K562 (cell line): ENCODE measurements around the gene CTDSPL. TPM values are rescaled to one million over a fixed set of nuclear protein-coding genes. Genes with fewer than 3 reads are reported as not detected.
A peak's percentile ranks its signal among the peaks of the same experiment; 100 is the strongest.

Source experiments
- ARNT ChIP-seq, 2 experiments: fragments of 450-650 bp; IDR thresholded peaks; 2 replicates each; pipeline ENCODE4 v1.6.1; 2016; ENCODE audit warnings: mild to moderate bottlenecking in 1 of 2
- BRD9 ChIP-seq: fragments of 450-650 bp; IDR thresholded peaks from 2 replicates; pipeline ENCODE4 v1.6.1; 2018; ENCODE audit warnings: low read depth; ENCODE audit not compliant: partially characterized antibody
- DNMT1 ChIP-seq: fragments of 450-650 bp; IDR thresholded peaks from 2 replicates; pipeline ENCODE4 v1.6.1; 2016; ENCODE audit warnings: antibody characterized with exemption, mild to moderate bottlenecking
- ETV1 ChIP-seq: fragments of 450-650 bp; conservative IDR thresholded peaks from 2 replicates; pipeline ENCODE4 v1.6.1; 2016; ENCODE audit warnings: missing genetic modification characterization, control low read depth, low read depth, missing compliant biosample characterization
- FOXP1 ChIP-seq: sonication (generic); formaldehyde crosslinking; IDR thresholded peaks from 2 replicates; pipeline ENCODE4 v1.8.0; 2022; ENCODE audit warnings: mild to moderate bottlenecking, missing genetic modification reagents
- HNRNPL ChIP-seq: fragments of 200-400 bp; formaldehyde crosslinking; IDR thresholded peaks from 2 replicates; pipeline ENCODE4 v1.6.1; 2017; ENCODE audit warnings: low read depth, mild to moderate bottlenecking, low read length
- JUN ChIP-seq, 2 experiments: sonication (generic) in 1 of 2; formaldehyde crosslinking in 1 of 2; IDR thresholded peaks; 2 replicates each; pipeline versions ENCODE4 v1.6.1 to v1.8.0; 2012 to 2022; ENCODE audit warnings: borderline replicate concordance in 2 of 2, mild to moderate bottlenecking in 2 of 2, improper control_type of control experiment in 1 of 2, low read depth in 1 of 2, low read length in 1 of 2, missing genetic modification reagents in 1 of 2
- MAZ ChIP-seq, 2 experiments: fragments of 450-650 bp in 1 of 2; sonication (generic) in 1 of 2; formaldehyde crosslinking; IDR thresholded peaks in 1 of 2; conservative IDR thresholded peaks in 1 of 2; 2 replicates each; pipeline versions ENCODE4 v1.4.0 to v1.5.0; 2020; ENCODE audit warnings: mild to moderate bottlenecking in 1 of 2, missing genetic modification reagents in 1 of 2
- MBD2 ChIP-seq: sonication (generic); IDR thresholded peaks from 2 replicates; pipeline ENCODE4 v1.6.1; 2016; ENCODE audit warnings: low read depth, borderline replicate concordance
- NONO ChIP-seq, 2 experiments: fragments of 200-400 bp in 1 of 2; fragments of 450-650 bp in 1 of 2; formaldehyde crosslinking in 1 of 2; IDR thresholded peaks; 2 replicates each; pipeline ENCODE4 v1.6.1; 2017; ENCODE audit warnings: low read depth in 2 of 2, mild to moderate bottlenecking in 2 of 2, moderate library complexity in 2 of 2, low read length in 1 of 2
- NR2C1 ChIP-seq, 2 experiments: fragments of 450-650 bp; IDR thresholded peaks; 2 replicates each; pipeline ENCODE4 v1.6.1; 2017; ENCODE audit warnings: mild to moderate bottlenecking in 2 of 2, antibody characterized with exemption in 1 of 2, inconsistent platforms in 1 of 2, missing compliant biosample characterization in 1 of 2, missing genetic modification characterization in 1 of 2
- PHB ChIP-seq: fragments of 250-450 bp; sonication (Bioruptor Pico); IDR thresholded peaks from 2 replicates; pipeline ENCODE4 v1.5.0; 2021
- PRMT5 ChIP-seq: sonication (generic); formaldehyde crosslinking; IDR thresholded peaks from 2 replicates; pipeline ENCODE4 v1.5.0; 2020; ENCODE audit warnings: missing genetic modification reagents
- RBM17 ChIP-seq: fragments of 200-400 bp; formaldehyde crosslinking; IDR thresholded peaks from 2 replicates; pipeline ENCODE4 v1.6.1; 2017; ENCODE audit warnings: low read depth, mild to moderate bottlenecking, low read length, borderline replicate concordance
- RBM34 ChIP-seq: fragments of 200-400 bp; formaldehyde crosslinking; IDR thresholded peaks from 2 replicates; pipeline ENCODE4 v1.6.1; 2018; ENCODE audit warnings: low read length, borderline replicate concordance; ENCODE audit not compliant: insufficient read depth
- TEAD4 ChIP-seq, 2 experiments: sonication (generic) in 1 of 2; formaldehyde crosslinking in 1 of 2; IDR thresholded peaks; 2 replicates each; pipeline versions ENCODE4 v1.6.1 to v1.8.0; 2012 to 2022; ENCODE audit warnings: borderline replicate concordance in 1 of 2, inconsistent platforms in 1 of 2, low read length in 1 of 2, mild to moderate bottlenecking in 1 of 2, missing genetic modification reagents in 1 of 2
- ZFP30 ChIP-seq: fragments of 250-450 bp; sonication (Bioruptor Pico); IDR thresholded peaks from 2 replicates; pipeline ENCODE4 v1.8.0; 2022; ENCODE audit warnings: moderate library complexity, mild to moderate bottlenecking, inconsistent platforms, borderline replicate concordance
- ZNF12 ChIP-seq: sonication (generic); formaldehyde crosslinking; IDR thresholded peaks from 2 replicates; pipeline ENCODE4 v1.4.0; 2020; ENCODE audit warnings: mild to moderate bottlenecking, missing genetic modification reagents
- ZNF133 ChIP-seq: fragments of 250-450 bp; sonication (Bioruptor Pico); IDR thresholded peaks from 2 replicates; pipeline ENCODE4 v1.4.0; 2020; ENCODE audit warnings: mild to moderate bottlenecking
- ZNF282 ChIP-seq: sonication (generic); formaldehyde crosslinking; IDR thresholded peaks from 2 replicates; pipeline ENCODE4 v1.8.1; 2023; ENCODE audit warnings: missing genetic modification reagents
- polyA plus RNA-seq, 8 experiments: library from polyadenylated mRNA; depleted of rRNA in 4 of 8; stranded (reverse) in 5 of 8; unstranded in 3 of 8; fragments of >200 nt; fragmentation: Nextera tagmentation in 2 of 8; fragmentation: Illumina TruSeq in 1 of 8; extraction: Ambion mirVana in 2 of 8; extraction: Trizol in 1 of 8; gene quantifications; 2 replicates each; pipeline versions ENCODE4 v1.2.1 to v1.2.3, GENCODE V29; 2011 to 2014; ENCODE audit warnings: inconsistent platforms in 1 of 8, missing spikeins in 1 of 8
- total RNA-seq, 7 experiments: library from RNA; depleted of rRNA in 6 of 7; stranded (reverse); fragments of >200 nt in 6 of 7; fragmentation: Illumina TruSeq in 2 of 7; extraction: Trizol in 2 of 7; gene quantifications; 2 replicates each; pipeline versions ENCODE4 v1.2.1 to v1.2.3, GENCODE V29; 2011 to 2021; ENCODE audit warnings: low replicate concordance in 1 of 7
- TF ChIP-seq, protein P1 (sequence below): fragments of 250-450 bp; sonication (Bioruptor Pico); IDR thresholded peaks from 2 replicates; pipeline ENCODE4 v1.4.0; 2020; ENCODE audit warnings: mild to moderate bottlenecking, moderate library complexity
- TF ChIP-seq, protein P2 (sequence below): sonication (generic); formaldehyde crosslinking; IDR thresholded peaks from 2 replicates; pipeline ENCODE4 v1.8.1; 2023; ENCODE audit warnings: mild to moderate bottlenecking, missing genetic modification reagents
- TF ChIP-seq, protein P3 (sequence below): fragments of 450-650 bp; formaldehyde crosslinking; IDR thresholded peaks from 2 replicates; pipeline ENCODE4 v1.4.0; 2022; ENCODE audit warnings: mild to moderate bottlenecking, moderate library complexity

Gene CTDSPL
- total and polyA plus RNA-seq, 9 of the 15 experiments (the other 6 are each of a cell fraction or from before 2014, with no cell fraction given): 5.1 to 19.3 (median 11.3) TPM

DNA sequence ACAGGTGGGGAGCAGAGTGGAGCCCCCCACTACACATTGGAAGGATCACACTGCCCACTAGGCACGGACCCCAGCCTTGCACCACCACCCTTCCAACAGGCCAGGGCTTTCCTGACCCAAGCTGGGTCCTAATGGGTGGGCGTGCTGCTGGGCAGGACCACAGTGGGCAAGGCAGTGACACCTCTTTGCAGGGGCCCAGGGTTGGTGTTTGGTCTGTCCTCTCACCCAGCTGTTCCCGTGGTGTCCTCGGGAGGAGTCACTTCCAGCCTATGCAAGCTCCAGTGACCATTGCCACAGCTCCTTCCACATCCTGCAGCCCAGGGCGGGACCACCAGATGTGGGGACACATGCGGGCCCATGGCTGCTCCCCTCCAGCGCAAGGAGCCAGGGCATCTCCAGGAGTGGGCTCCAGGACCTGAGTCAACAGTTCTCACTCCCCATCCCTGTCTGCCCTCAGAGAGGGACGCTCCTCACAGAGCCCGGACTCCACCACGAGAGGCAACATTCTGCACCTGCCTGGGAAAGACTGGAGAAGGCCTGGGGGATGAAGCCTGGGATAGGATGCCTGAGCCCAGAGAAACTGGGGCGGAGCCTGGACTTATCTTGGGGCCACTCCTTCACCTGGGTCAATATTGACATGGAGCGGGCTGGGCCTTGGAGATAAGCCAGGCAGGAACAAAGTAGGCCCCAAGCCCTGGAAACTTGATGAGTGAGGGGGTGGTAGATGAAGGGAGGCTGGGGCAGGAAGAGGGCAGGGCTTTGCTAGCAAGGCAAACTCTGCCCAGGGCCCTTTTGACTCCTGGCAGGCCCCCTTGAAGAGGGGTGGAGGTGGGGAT, 125.0 kb downstream of the CTDSPL start (continued):
- TF ChIP-seq JUN (IDR thresholded peaks at IDR 0.05; ENCODE audit: borderline replicate concordance, low read depth, low read length) (peak; percentile 36; the same call in 1 of the 2 replicates), JUN (CRISPR knock-in tag; IDR thresholded peaks at IDR 0.05; ENCODE audit: borderline replicate concordance) (no peak; the same call in 1 of the 2 replicates), ZNF282 (CRISPR knock-in tag) (no peak), FOXP1 (CRISPR knock-in tag) (peak; percentile 93; the same call in 1 of the 2 replicates), BRD9 (peak; percentile 63), DNMT1 (no peak), NONO (IDR thresholded peaks at IDR 0.05; ENCODE audit: low read depth in 2 of 2, low read length in 1 of 2) (no peak), ETV1 (tag) (peak; percentile 83), HNRNPL (no peak), PRMT5 (CRISPR knock-in tag) (no peak), ZNF133 (peak; percentile 34; the same call in 1 of the 2 replicates), MBD2 (peak; percentile 92), TEAD4 (IDR thresholded peaks at IDR 0.05; ENCODE audit: low read length) (peak; percentile 99), TEAD4 (CRISPR knock-in tag; IDR thresholded peaks at IDR 0.05; ENCODE audit: borderline replicate concordance) (no peak), ZNF12 (CRISPR knock-in tag) (0 out of 2 replicates have a peak, but pooled peaks have one; percentile 2), NR2C1 (IDR thresholded peaks at IDR 0.05) (no peak), NR2C1 (tag; IDR thresholded peaks at IDR 0.05) (no peak), ZFP30 (no peak), PHB (CRISPR knock-in tag) (no peak), ARNT (IDR thresholded peaks at IDR 0.05) (peak; percentile 97), RBM17 (no peak), MAZ (CRISPR knock-in tag; conservative IDR thresholded peaks at IDR 0.05 in 1 of 2, IDR thresholded peaks at IDR 0.05 in 1 of 2) (peak; percentile 87 to 89), RBM34 (no peak)
- TF ChIP-seq, protein P1, sequence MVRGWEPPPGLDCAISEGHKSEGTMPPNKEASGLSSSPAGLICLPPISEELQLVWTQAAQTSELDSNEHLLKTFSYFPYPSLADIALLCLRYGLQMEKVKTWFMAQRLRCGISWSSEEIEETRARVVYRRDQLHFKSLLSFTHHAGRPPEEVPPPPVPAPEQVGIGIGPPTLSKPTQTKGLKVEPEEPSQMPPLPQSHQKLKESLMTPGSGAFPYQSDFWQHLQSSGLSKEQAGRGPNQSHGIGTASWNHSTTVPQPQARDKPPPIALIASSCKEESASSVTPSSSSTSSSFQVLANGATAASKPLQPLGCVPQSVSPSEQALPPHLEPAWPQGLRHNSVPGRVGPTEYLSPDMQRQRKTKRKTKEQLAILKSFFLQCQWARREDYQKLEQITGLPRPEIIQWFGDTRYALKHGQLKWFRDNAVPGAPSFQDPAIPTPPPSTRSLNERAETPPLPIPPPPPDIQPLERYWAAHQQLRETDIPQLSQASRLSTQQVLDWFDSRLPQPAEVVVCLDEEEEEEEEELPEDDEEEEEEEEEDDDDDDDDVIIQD (CRISPR knock-in tag): no peak
- TF ChIP-seq, protein P2, sequence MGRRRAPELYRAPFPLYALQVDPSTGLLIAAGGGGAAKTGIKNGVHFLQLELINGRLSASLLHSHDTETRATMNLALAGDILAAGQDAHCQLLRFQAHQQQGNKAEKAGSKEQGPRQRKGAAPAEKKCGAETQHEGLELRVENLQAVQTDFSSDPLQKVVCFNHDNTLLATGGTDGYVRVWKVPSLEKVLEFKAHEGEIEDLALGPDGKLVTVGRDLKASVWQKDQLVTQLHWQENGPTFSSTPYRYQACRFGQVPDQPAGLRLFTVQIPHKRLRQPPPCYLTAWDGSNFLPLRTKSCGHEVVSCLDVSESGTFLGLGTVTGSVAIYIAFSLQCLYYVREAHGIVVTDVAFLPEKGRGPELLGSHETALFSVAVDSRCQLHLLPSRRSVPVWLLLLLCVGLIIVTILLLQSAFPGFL: no peak
- TF ChIP-seq, protein P3, sequence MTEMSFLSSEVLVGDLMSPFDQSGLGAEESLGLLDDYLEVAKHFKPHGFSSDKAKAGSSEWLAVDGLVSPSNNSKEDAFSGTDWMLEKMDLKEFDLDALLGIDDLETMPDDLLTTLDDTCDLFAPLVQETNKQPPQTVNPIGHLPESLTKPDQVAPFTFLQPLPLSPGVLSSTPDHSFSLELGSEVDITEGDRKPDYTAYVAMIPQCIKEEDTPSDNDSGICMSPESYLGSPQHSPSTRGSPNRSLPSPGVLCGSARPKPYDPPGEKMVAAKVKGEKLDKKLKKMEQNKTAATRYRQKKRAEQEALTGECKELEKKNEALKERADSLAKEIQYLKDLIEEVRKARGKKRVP (CRISPR knock-in tag): peak; percentile 54
